K562 (cell line): Measurements from ENCODE around the gene AKT2. TPM values are rescaled to one million over a fixed set of nuclear protein-coding genes. Genes with fewer than 3 reads are reported as not detected.
"Not testable (repeated sequence)": the region's sequence is repeated elsewhere in the genome, so short reads cannot be mapped to it uniquely, and the experiment has no call there.

Experiments used
- ATAC-seq: fragments of 200-7000 bp; cut with Tn5 transposase; 3 replicates; pipeline ENCODE4 v1.9.1; 2020; ENCODE audit warnings: moderate library complexity
- BruUV-seq: library from RNA; stranded (reverse); fragments of 400-500 nt; replicated peaks from 2 replicates; lab custom pipeline; 2021; lab: Mats Ljungman, UMichigan
- CTCF ChIA-PET: fragments of 300-600 bp; formaldehyde crosslinking; extraction: SDS; loops from one replicate; lab custom pipeline; 2021; ENCODE audit warnings: low intra/inter-chr PET ratio; lab: Yijun Ruan, JAX
- POLR2A ChIA-PET: fragments of 300-600, 350-650 bp; sonication (Branson Sonifier 250); formaldehyde crosslinking; extraction: SDS; loops from one replicate; lab custom pipeline; 2021; ENCODE audit warnings: antibody characterized with exemption, inconsistent platforms; lab: Yijun Ruan, JAX
- DNase-seq, 4 experiments: peaks; one replicate each; pipeline versions ENCODE4 v3.0.0 to v3.0.0-alpha.2; 2011 to 2018; ENCODE audit warnings: low spot score in 3 of 4, mixed read lengths in 3 of 4; ENCODE audit errors: extremely low read depth in 1 of 4
- FAIRE-seq: peaks from 2 replicates; lab custom pipeline; 2011; peaks lifted over from hg19 to GRCh38; lab: Jason Lieb, UNC
- H2AFZ ChIP-seq: 2 replicates; pipeline ENCODE4 v1.6.0; 2011; ENCODE audit warnings: low read depth, low read length, control low read depth, inconsistent platforms
- H3K27ac ChIP-seq: fragments of 200-600 bp; 3 replicates; pipeline ENCODE4 v1.8.0; 2011; ENCODE audit warnings: low read depth, mild to moderate bottlenecking, control low read depth, inconsistent platforms, low read length, moderate library complexity, mixed read lengths; ENCODE audit errors: extremely low read depth
- H3K27me3 ChIP-seq, 2 experiments: fragments of 300-600 bp in 1 of 2; 2 replicates in 1 of 2; 3 replicates in 1 of 2; pipeline versions ENCODE4 v1.6.0 to v1.8.0; 2011; ENCODE audit warnings: inconsistent platforms in 2 of 2, low read length in 2 of 2, mild to moderate bottlenecking in 1 of 2, mixed read lengths in 1 of 2, moderate library complexity in 1 of 2; ENCODE audit not compliant: control insufficient read depth in 2 of 2, insufficient read depth in 2 of 2
- H3K36me3 ChIP-seq: fragments of 300-600 bp; 3 replicates; pipeline ENCODE4 v1.8.0; 2011; ENCODE audit warnings: mild to moderate bottlenecking, low read length, inconsistent platforms; ENCODE audit not compliant: control insufficient read depth, insufficient read depth
- H3K4me1 ChIP-seq, 2 experiments: fragments of 200-600 bp in 1 of 2; replicated peaks in 1 of 2; 2 replicates in 1 of 2; 3 replicates in 1 of 2; pipeline versions ENCODE4 v1.5.1 to v1.8.0; 2011; ENCODE audit warnings: inconsistent platforms in 2 of 2, low read length in 2 of 2, mild to moderate bottlenecking in 1 of 2, mixed read lengths in 1 of 2, moderate library complexity in 1 of 2; ENCODE audit not compliant: control insufficient read depth in 2 of 2, insufficient read depth in 2 of 2
- H3K4me2 ChIP-seq: 2 replicates; pipeline ENCODE4 v1.6.1; 2011; ENCODE audit warnings: low read length, control low read depth, inconsistent platforms, mixed read lengths; ENCODE audit not compliant: insufficient read depth
- H3K4me3 ChIP-seq: fragments of 200-600 bp; sonication (generic), shearing (Covaris generic); 2 replicates; pipeline ENCODE4 v1.5.1; 2016; ENCODE audit warnings: control low read depth, inconsistent platforms
- H3K79me2 ChIP-seq: fragments of 200-600 bp; 3 replicates; pipeline ENCODE4 v1.8.0; 2011; ENCODE audit warnings: low read length, inconsistent platforms; ENCODE audit not compliant: control insufficient read depth, insufficient read depth
- H3K9ac ChIP-seq, 2 experiments: 2 replicates each; pipeline versions ENCODE4 v1.6.0 to v1.6.1; 2011; ENCODE audit warnings: low read depth in 2 of 2, low read length in 2 of 2, control low read depth in 1 of 2, inconsistent platforms in 1 of 2, mild to moderate bottlenecking in 1 of 2, mixed read lengths in 1 of 2; ENCODE audit not compliant: insufficient read depth in 1 of 2
- H3K9me1 ChIP-seq: one replicate; pipeline ENCODE4 v1.6.0; 2011; ENCODE audit warnings: inconsistent platforms, mild to moderate bottlenecking, low read length, moderate library complexity; ENCODE audit not compliant: control insufficient read depth, insufficient read depth
- H3K9me3 ChIP-seq: replicated peaks from 2 replicates; pipeline ENCODE4 v1.5.1; 2011; ENCODE audit warnings: low read depth, low read length, inconsistent platforms; ENCODE audit not compliant: control insufficient read depth, insufficient read depth
- H4K20me1 ChIP-seq: replicated peaks from 2 replicates; pipeline ENCODE4 v1.6.1; 2011; ENCODE audit warnings: low read length, inconsistent platforms, mixed read lengths; ENCODE audit not compliant: control insufficient read depth, insufficient read depth
- HMG20B ChIP-seq: fragments of 250-450 bp; sonication (Bioruptor Pico); IDR thresholded peaks from 2 replicates; pipeline ENCODE4 v1.5.0; 2021; ENCODE audit warnings: mild to moderate bottlenecking
- MBD2 ChIP-seq: sonication (generic); IDR thresholded peaks from 2 replicates; pipeline ENCODE4 v1.6.1; 2016; ENCODE audit warnings: low read depth, borderline replicate concordance
- RBM17 ChIP-seq: fragments of 200-400 bp; formaldehyde crosslinking; IDR thresholded peaks from 2 replicates; pipeline ENCODE4 v1.6.1; 2017; ENCODE audit warnings: low read depth, mild to moderate bottlenecking, low read length, borderline replicate concordance
- SREBF1 ChIP-seq: fragments of 150-350 bp; IDR thresholded peaks from 2 replicates; pipeline ENCODE4 v1.6.1; 2014; ENCODE audit warnings: antibody characterized with exemption, low read depth, low read length, borderline replicate concordance
- TAF1 ChIP-seq: IDR thresholded peaks from 2 replicates; pipeline ENCODE4 v1.6.1; 2011; ENCODE audit warnings: mild to moderate bottlenecking, low read length, moderate library complexity; ENCODE audit not compliant: insufficient read depth, control insufficient read depth, severe bottlenecking; ENCODE audit errors: extremely low read depth
- ZNF395 ChIP-seq: fragments of 200-800 bp; sonication (Bioruptor generic); IDR thresholded peaks from 2 replicates; pipeline ENCODE4 v1.6.1; 2017; ENCODE audit warnings: missing genetic modification characterization, missing compliant biosample characterization
- WGBS: fragments of 100-300 bp; shearing (Covaris generic); methylation state at CpG from one replicate; pipeline ENCODE4 v1.1.6; 2016; ENCODE audit warnings: low coverage, mixed read lengths; ENCODE audit not compliant: insufficient coverage; ENCODE audit errors: missing lambda C conversion rate; 5-methylcytosine and 5-hydroxymethylcytosine counted together
- in situ Hi-C: fragments of 300-500 bp; cut with MboI; formaldehyde crosslinking; loops from 4 replicates; pipeline ENCODE4 v1.15.0; 2018; ENCODE audit warnings: inconsistent platforms, mixed read lengths
- intact Hi-C: fragments of 100-400 bp; cut with micrococcal nuclease; formaldehyde crosslinking; loops from 2 replicates; pipeline ENCODE4 v1.14.2; 2022
- polyA plus RNA-seq, 8 experiments: library from polyadenylated mRNA; depleted of rRNA in 4 of 8; stranded (reverse) in 5 of 8; unstranded in 3 of 8; fragments of >200 nt; fragmentation: Nextera tagmentation in 2 of 8; fragmentation: Illumina TruSeq in 1 of 8; extraction: Ambion mirVana in 2 of 8; extraction: Trizol in 1 of 8; gene quantifications; 2 replicates each; pipeline versions ENCODE4 v1.2.1 to v1.2.3, GENCODE V29; 2011 to 2014; ENCODE audit warnings: inconsistent platforms in 1 of 8, missing spikeins in 1 of 8
- total RNA-seq, 7 experiments: library from RNA; depleted of rRNA in 6 of 7; stranded (reverse); fragments of >200 nt in 6 of 7; fragmentation: Illumina TruSeq in 2 of 7; extraction: Trizol in 2 of 7; gene quantifications; 2 replicates each; pipeline versions ENCODE4 v1.2.1 to v1.2.3, GENCODE V29; 2011 to 2021; ENCODE audit warnings: low replicate concordance in 1 of 7
- TF ChIP-seq, protein P1 (sequence below): fragments of 450-650 bp; IDR thresholded peaks from 2 replicates; pipeline ENCODE4 v1.6.1; 2016; ENCODE audit warnings: borderline replicate concordance
- TF ChIP-seq, protein P2 (sequence below), 3 experiments: fragments of 200-800 bp in 1 of 3; sonication (Bioruptor generic) in 1 of 3; sonication (generic) in 1 of 3; formaldehyde crosslinking in 1 of 3; IDR thresholded peaks; 2 replicates each; pipeline versions ENCODE4 v1.6.1 to v1.8.0; 2016 to 2022; ENCODE audit warnings: mild to moderate bottlenecking in 2 of 3, missing compliant biosample characterization in 2 of 3, missing genetic modification characterization in 2 of 3, missing genetic modification reagents in 1 of 3

The AKT2 gene
- total and polyA plus RNA-seq, 9 of the 15 experiments (the other 6 are each of a cell fraction or from before 2014, with no cell fraction given), result 1.1 to 132 (median 67.7) TPM

GRCh38 chr19:40284501-40285352 lies at the start of gene AKT2 (continued):
- TF ChIP-seq, protein P1, sequence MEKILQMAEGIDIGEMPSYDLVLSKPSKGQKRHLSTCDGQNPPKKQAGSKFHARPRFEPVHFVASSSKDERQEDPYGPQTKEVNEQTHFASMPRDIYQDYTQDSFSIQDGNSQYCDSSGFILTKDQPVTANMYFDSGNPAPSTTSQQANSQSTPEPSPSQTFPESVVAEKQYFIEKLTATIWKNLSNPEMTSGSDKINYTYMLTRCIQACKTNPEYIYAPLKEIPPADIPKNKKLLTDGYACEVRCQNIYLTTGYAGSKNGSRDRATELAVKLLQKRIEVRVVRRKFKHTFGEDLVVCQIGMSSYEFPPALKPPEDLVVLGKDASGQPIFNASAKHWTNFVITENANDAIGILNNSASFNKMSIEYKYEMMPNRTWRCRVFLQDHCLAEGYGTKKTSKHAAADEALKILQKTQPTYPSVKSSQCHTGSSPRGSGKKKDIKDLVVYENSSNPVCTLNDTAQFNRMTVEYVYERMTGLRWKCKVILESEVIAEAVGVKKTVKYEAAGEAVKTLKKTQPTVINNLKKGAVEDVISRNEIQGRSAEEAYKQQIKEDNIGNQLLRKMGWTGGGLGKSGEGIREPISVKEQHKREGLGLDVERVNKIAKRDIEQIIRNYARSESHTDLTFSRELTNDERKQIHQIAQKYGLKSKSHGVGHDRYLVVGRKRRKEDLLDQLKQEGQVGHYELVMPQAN, result 0 out of 2 replicates have a peak, but pooled peaks have one; percentile 65
- TF ChIP-seq ZNF395 (CRISPR knock-in tag), result no peak
- TF ChIP-seq, protein P2, sequence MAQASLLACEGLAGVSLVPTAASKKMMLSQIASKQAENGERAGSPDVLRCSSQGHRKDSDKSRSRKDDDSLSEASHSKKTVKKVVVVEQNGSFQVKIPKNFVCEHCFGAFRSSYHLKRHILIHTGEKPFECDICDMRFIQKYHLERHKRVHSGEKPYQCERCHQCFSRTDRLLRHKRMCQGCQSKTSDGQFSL (CRISPR knock-in tag; IDR thresholded peaks at IDR 0.05), result peak; percentile 97
- TF ChIP-seq, protein P2 (tag; IDR thresholded peaks at IDR 0.05), result peak in 1 of 2 experiments; percentile 95; a peak in 2 of 4 replicates
- TF ChIP-seq RBM17, result no peak
- no peak for TF ChIP-seq HMG20B (CRISPR knock-in tag)
- TF ChIP-seq SREBF1, result 0 out of 2 replicates have a peak, but pooled peaks have one; percentile 22
- TF ChIP-seq TAF1, result peak; percentile 40
- TF ChIP-seq MBD2, result peak; percentile 84; the same call in 1 of the 2 replicates
- TF ChIP-seq, all 486 proteins: peak for 82

GRCh38 chr19:40333083-40333482 lies 47.9 kb upstream of the AKT2 start:
- ATAC-seq, BruUV-seq, DNase-seq, H3K9me3 ChIP-seq, in situ Hi-C loops, H3K27me3 ChIP-seq, H4K20me1 ChIP-seq, CTCF ChIA-PET, H3K9ac ChIP-seq, H3K4me3 ChIP-seq, H3K9me1 ChIP-seq, H3K79me2 ChIP-seq, H3K4me1 ChIP-seq, H2AFZ ChIP-seq, intact Hi-C loops, H3K4me2 ChIP-seq, H3K27ac ChIP-seq, FAIRE-seq: not testable (repeated sequence)
- POLR2A ChIA-PET, result interaction anchor here (0.6 kb wide), 1 partner anchor 32 kb away, joined by 3 read pairs; no protein-coding TSS in a partner anchor
- peaks cover 77% of the 10 kb centered on the region for H3K36me3 ChIP-seq
- WGBS, result 93% methylated on average over 6 of the region's 6 CpGs
